H9 (cell line): ENCODE measurements around the gene IDH2. TPM values are rescaled to one million over a fixed set of nuclear protein-coding genes. Genes with fewer than 3 reads are reported as not detected.

ENCODE experiments used
- DNase-seq: peaks from one replicate; pipeline ENCODE4 v3.0.0-alpha.2; 2017
- H2AFZ ChIP-seq: one replicate; pipeline ENCODE4 v1.6.1; 2013; ENCODE audit warnings: mild to moderate bottlenecking, low read length, control low read depth, moderate library complexity
- H2AK5ac ChIP-seq: 2 replicates; pipeline ENCODE4 v1.6.1; 2013; ENCODE audit warnings: low read length, control low read depth, mixed read lengths; ENCODE audit not compliant: insufficient read length
- H2BK120ac ChIP-seq: one replicate; pipeline ENCODE4 v1.6.1; 2013; ENCODE audit warnings: low read depth, mild to moderate bottlenecking, low read length, control low read depth, inconsistent platforms; ENCODE audit not compliant: poor library complexity, severe bottlenecking
- H2BK12ac ChIP-seq: 2 replicates; pipeline ENCODE4 v1.6.1; 2013; ENCODE audit warnings: low read length, control low read depth, mixed read lengths, low read depth; ENCODE audit not compliant: insufficient read length
- H2BK15ac ChIP-seq: 2 replicates; pipeline ENCODE4 v1.6.1; 2013; ENCODE audit warnings: low read depth, low read length, control low read depth
- H2BK20ac ChIP-seq: one replicate; pipeline ENCODE4 v1.6.1; 2013; ENCODE audit warnings: low read depth, mild to moderate bottlenecking, low read length, control low read depth, inconsistent platforms; ENCODE audit not compliant: poor library complexity, severe bottlenecking
- H2BK5ac ChIP-seq: 2 replicates; pipeline ENCODE4 v1.6.1; 2013; ENCODE audit warnings: low read length, control low read depth, mixed read lengths; ENCODE audit not compliant: insufficient read length
- H3K14ac ChIP-seq: 2 replicates; pipeline ENCODE4 v1.6.1; 2013; ENCODE audit warnings: low read length, control low read depth; ENCODE audit not compliant: insufficient read depth
- H3K18ac ChIP-seq: 2 replicates; pipeline ENCODE4 v1.6.1; 2013; ENCODE audit warnings: low read depth, mild to moderate bottlenecking, mixed read lengths, low read length, control low read depth; ENCODE audit not compliant: insufficient read length
- H3K23ac ChIP-seq: 2 replicates; pipeline ENCODE4 v1.6.1; 2013; ENCODE audit warnings: low read length, control low read depth, mixed read lengths, low read depth; ENCODE audit not compliant: insufficient read length
- H3K23me2 ChIP-seq: 2 replicates; pipeline ENCODE4 v1.6.1; 2013; ENCODE audit warnings: low read depth, mild to moderate bottlenecking, mixed read lengths, low read length, control low read depth; ENCODE audit not compliant: insufficient read length, poor library complexity, severe bottlenecking
- H3K27ac ChIP-seq: 2 replicates; pipeline ENCODE4 v1.5.1; 2013; ENCODE audit warnings: low read length, control low read depth, mixed read lengths, low read depth; ENCODE audit not compliant: insufficient read length
- H3K27me3 ChIP-seq: 2 replicates; pipeline ENCODE4 v1.6.1; 2013; ENCODE audit warnings: low read length, control low read depth, inconsistent platforms; ENCODE audit not compliant: insufficient read depth
- H3K4ac ChIP-seq: 2 replicates; pipeline ENCODE4 v1.6.1; 2013; ENCODE audit warnings: low read depth, mild to moderate bottlenecking, control low read depth, inconsistent platforms, low read length, moderate library complexity
- H3K4me1 ChIP-seq: 2 replicates; pipeline ENCODE4 v1.6.1; 2013; ENCODE audit warnings: low read length, control low read depth, inconsistent platforms; ENCODE audit not compliant: insufficient read depth
- H3K4me2 ChIP-seq: 2 replicates; pipeline ENCODE4 v1.6.1; 2013; ENCODE audit warnings: low read length, control low read depth, mixed read lengths; ENCODE audit not compliant: insufficient read length, insufficient read depth
- H3K56ac ChIP-seq: 2 replicates; pipeline ENCODE4 v1.6.1; 2013; ENCODE audit warnings: low read depth, mild to moderate bottlenecking, mixed read lengths, low read length, control low read depth; ENCODE audit not compliant: insufficient read length
- H3K79me1 ChIP-seq: 2 replicates; pipeline ENCODE4 v1.6.1; 2013; ENCODE audit warnings: low read depth, mild to moderate bottlenecking, moderate library complexity, low read length, control low read depth, inconsistent platforms; ENCODE audit not compliant: insufficient read depth, poor library complexity, severe bottlenecking
- H3K79me2 ChIP-seq: 2 replicates; pipeline ENCODE4 v1.6.1; 2013; ENCODE audit warnings: low read length, control low read depth, inconsistent platforms; ENCODE audit not compliant: insufficient read depth
- H3K9ac ChIP-seq: 2 replicates; pipeline ENCODE4 v1.6.1; 2013; ENCODE audit warnings: low read length, control low read depth, mixed read lengths; ENCODE audit not compliant: insufficient read length; ENCODE audit errors: extremely low read depth
- H3K9me3 ChIP-seq: one replicate; pipeline ENCODE4 v1.6.1; 2013; ENCODE audit warnings: low read depth, low read length, inconsistent platforms; ENCODE audit not compliant: control insufficient read depth
- H3T11ph ChIP-seq: one replicate; pipeline ENCODE4 v1.6.1; 2013; ENCODE audit warnings: mild to moderate bottlenecking, low read length, control low read depth, inconsistent platforms
- H4K20me1 ChIP-seq: one replicate; pipeline ENCODE4 v1.6.1; 2013; ENCODE audit not compliant: control insufficient read depth, insufficient read length, insufficient read depth
- H4K5ac ChIP-seq: 2 replicates; pipeline ENCODE4 v1.6.1; 2013; ENCODE audit warnings: low read depth, mild to moderate bottlenecking, mixed read lengths, low read length, control low read depth; ENCODE audit not compliant: insufficient read length
- H4K8ac ChIP-seq: replicated peaks from 2 replicates; pipeline ENCODE4 v1.6.1; 2013; ENCODE audit warnings: low read length, control low read depth, mixed read lengths, low read depth; ENCODE audit not compliant: insufficient read length
- H4K91ac ChIP-seq: 2 replicates; pipeline ENCODE4 v1.6.1; 2013; ENCODE audit warnings: low read depth, mild to moderate bottlenecking, moderate library complexity, mixed read lengths, low read length, control low read depth; ENCODE audit not compliant: insufficient read length
- H3K27ac Mint-ChIP-seq, 3 experiments: 2 replicates in 2 of 3; 3 replicates in 1 of 3; pipeline ENCODE4 v1.8.0; 2020 to 2021; ENCODE audit warnings: mixed read lengths in 3 of 3, mild to moderate bottlenecking in 1 of 3, moderate library complexity in 1 of 3
- H3K27me3 Mint-ChIP-seq: 2 replicates; pipeline ENCODE4 v1.8.0; 2021; ENCODE audit warnings: low read depth, mild to moderate bottlenecking, moderate library complexity, mixed read lengths
- H3K36me3 Mint-ChIP-seq, 3 experiments: 2 replicates in 2 of 3; 3 replicates in 1 of 3; pipeline ENCODE4 v1.8.0; 2020 to 2021; ENCODE audit warnings: low read depth in 3 of 3, mixed read lengths in 3 of 3; ENCODE audit not compliant: insufficient read depth in 1 of 3
- H3K4me1 Mint-ChIP-seq, 2 experiments: 2 replicates each; pipeline ENCODE4 v1.8.0; 2020; ENCODE audit warnings: mixed read lengths in 2 of 2
- H3K4me3 Mint-ChIP-seq, 2 experiments: 2 replicates in 1 of 2; 3 replicates in 1 of 2; pipeline ENCODE4 v1.8.0; 2020 to 2021; ENCODE audit warnings: mild to moderate bottlenecking in 2 of 2, mixed read lengths in 2 of 2, moderate library complexity in 1 of 2
- H3K9me3 Mint-ChIP-seq, 2 experiments: 2 replicates in 1 of 2; 3 replicates in 1 of 2; pipeline ENCODE4 v1.8.0; 2020; ENCODE audit warnings: mild to moderate bottlenecking in 2 of 2, mixed read lengths in 2 of 2, moderate library complexity in 1 of 2
- CTCF ChIP-seq: fragments of 200-600 bp; sonication (generic); conservative IDR thresholded peaks from 3 replicates; pipeline ENCODE4 v1.8.0; 2021; ENCODE audit warnings: antibody characterized with exemption, mild to moderate bottlenecking
- WGBS: extraction: QIAGEN DNeasy Blood & Tissue Kit; methylation state at CpG from one replicate; pipeline ENCODE4 v1.1.7; 2013; ENCODE audit warnings: missing lambda C conversion rate, low lambda C conversion rate, mixed read lengths; ENCODE audit not compliant: insufficient read length; ENCODE audit errors: extremely low coverage; 5-methylcytosine and 5-hydroxymethylcytosine counted together
- total RNA-seq: library from RNA; stranded (reverse); gene quantifications from 2 replicates; pipeline ENCODE4 v1.2.1, GENCODE V29; 2021

Gene IDH2
- total RNA-seq, 1 experiment from 2014 or later = 57.7 TPM

GRCh38 chr15:90047956-90048575 lies 54.2 kb downstream of the IDH2 start:
- Histone ChIP-seq H3K56ac (no peak overlapping the region), H3T11ph (no peak overlapping the region), H3K4ac (no peak overlapping the region), H3K14ac (no peak overlapping the region), H4K8ac (no peak overlapping the region), H3K18ac (no peak overlapping the region), H2BK12ac (no peak overlapping the region), H3K23ac (no peak overlapping the region), H4K5ac (no peak overlapping the region), H3K4me1 (no peaks in the 10 kb centered on the region), H3K79me1 (no peaks in the 10 kb centered on the region), H2BK15ac (no peak overlapping the region), H3K4me2 (no peak overlapping the region), H3K27ac (no peak overlapping the region), H2BK20ac (no peak overlapping the region), H3K27me3 (no peaks in the 10 kb centered on the region), H3K9me3 (no peaks in the 10 kb centered on the region), H3K9ac (no peak overlapping the region), H3K79me2 (no peaks in the 10 kb centered on the region; the same call in 1 of the 2 replicates), H4K91ac (no peak overlapping the region), H4K20me1 (no peaks in the 10 kb centered on the region), H2AK5ac (no peak overlapping the region), H2BK120ac (no peak overlapping the region), H3K23me2 (no peaks in the 10 kb centered on the region), H2AFZ (no peak overlapping the region), H2BK5ac (no peak overlapping the region)
- DNase-seq = no peak
- peaks cover 18 to 21% of the 10 kb centered on the region in 2 experiments for H3K4me1 Mint-ChIP-seq
- H3K27ac Mint-ChIP-seq = no peak overlapping the region
- WGBS = no CpG with 5 or more reads among the region's 9 CpGs
- no peak for TF ChIP-seq CTCF
- H3K36me3 Mint-ChIP-seq = no peaks in the 10 kb centered on the region; a peak in 1 of 7 replicates
- H3K27me3 Mint-ChIP-seq = no peaks in the 10 kb centered on the region
- H3K4me3 Mint-ChIP-seq = no peak overlapping the region
- H3K9me3 Mint-ChIP-seq = no peaks in the 10 kb centered on the region
